Measurements from ENCODE around the gene TBC1D22A. TPM values are rescaled to one million over a fixed set of nuclear protein-coding genes. Genes with fewer than 3 reads are reported as not detected.

TBC1D22A gene
- total RNA-seq, 4 donors from 2014 or later: 42.6 to 70.4 (median 55.1) TPM

DNA sequence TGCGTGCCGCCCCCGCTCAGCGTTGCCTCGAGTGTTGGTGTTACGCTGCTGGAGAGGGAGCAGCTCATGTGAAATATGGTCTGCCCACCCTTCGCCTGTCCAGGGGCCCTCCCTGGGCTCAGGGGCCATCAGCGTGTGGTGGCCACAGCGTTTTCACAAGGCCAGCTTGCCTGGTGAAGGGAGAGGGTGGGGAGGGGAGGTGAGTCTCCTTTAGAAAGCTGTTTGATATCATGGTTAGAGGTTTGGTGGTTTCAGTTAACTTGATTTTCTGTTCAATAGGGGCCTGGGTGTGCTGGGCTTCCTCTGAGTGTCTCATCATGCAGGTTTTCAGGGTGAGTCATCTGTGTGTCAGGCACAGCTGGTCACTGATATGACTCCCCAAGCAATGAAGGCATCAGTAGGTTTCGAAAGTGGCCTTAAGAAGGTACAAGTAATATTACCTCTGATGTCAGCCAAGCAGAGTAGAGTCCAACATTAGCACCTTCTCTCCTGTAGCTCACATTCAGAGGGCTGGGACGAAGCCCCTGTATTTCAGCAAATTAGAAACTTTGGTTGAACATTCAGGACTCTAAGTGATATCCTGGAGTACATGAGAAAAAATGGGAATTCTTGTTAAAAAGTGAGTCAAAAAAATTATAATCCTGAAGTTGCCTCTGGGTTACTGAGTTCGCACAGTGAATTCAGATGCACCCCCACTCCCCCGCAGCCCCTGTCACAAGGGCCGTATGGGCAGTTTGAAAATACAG, 172.5 kb downstream of the TBC1D22A start:
- Histone ChIP-seq H3K27me3 (no peaks in the 10 kb centered on the region), H3K36me3 (peaks cover 0 to 4% (median 0%) of the 10 kb centered on the region in 3 donors), H3K27ac (peak overlapping the region in 3 of 4 donors; percentile 82 to 96 (median 86)), H3K4me3 (no peak overlapping the region), H3K9me3 (no peaks in the 10 kb centered on the region), H3K4me1 (peaks cover 0 to 25% (median 2%) of the 10 kb centered on the region in 4 donors)
- TF ChIP-seq CTCF (IDR thresholded peaks at IDR 0.05) (no peak), POLR2A (IDR thresholded peaks at IDR 0.05) (peak in 1 of 2 donors; percentile 45)
- DNase-seq: peak in 2 of 3 donors; percentile 54 to 83

DNA sequence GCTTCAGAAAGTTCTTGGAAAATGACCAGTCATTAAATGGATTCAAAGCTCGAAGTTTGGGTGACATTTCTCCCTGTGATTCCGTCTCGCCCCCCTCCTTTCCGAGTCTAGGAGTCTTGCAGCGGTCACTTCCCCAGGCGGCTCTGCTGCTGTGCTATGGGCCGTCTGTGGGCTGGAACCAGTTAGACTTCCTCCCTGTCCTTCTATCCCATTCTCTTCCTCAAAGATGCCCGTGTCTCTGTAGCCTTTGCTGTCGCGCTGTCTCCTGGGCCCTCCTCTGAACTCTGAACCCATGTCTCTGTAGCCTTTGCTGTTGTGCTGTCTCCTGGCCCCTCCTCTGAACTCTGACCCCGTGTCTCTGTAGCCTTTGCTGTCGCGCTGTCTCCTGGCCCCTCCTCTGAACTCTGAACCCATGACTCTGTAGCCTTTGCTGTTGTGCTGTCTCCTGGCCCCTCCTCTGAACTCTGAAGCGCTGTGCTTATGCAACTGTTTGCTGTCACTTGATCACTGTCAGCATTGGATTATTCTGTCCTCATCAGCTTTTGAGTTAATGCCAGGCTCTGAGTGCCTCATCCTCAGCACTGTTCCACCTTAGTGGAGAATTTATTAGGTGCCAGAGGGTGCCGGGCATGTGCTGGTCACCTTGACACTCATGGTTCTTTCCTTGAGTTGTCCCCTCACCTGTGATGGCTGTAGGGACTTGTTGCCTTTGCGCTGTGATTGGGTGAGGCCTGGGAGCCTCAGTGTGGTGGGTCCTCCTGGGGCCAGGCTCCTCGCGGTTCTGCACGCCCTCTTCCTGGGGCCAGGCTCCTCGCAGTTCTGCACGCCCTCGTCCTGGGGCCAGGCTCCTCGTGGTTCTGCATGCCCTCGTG, 173.3 kb downstream of the TBC1D22A start:
- Histone ChIP-seq H3K9me3 (no peaks in the 10 kb centered on the region), H3K4me1 (peaks cover 0 to 25% (median 2%) of the 10 kb centered on the region in 4 donors), H3K27ac (peak overlapping the region in 3 of 4 donors; percentile 82 to 96 (median 86)), H3K36me3 (peaks cover 0 to 6% (median 0%) of the 10 kb centered on the region in 3 donors), H3K4me3 (no peak overlapping the region), H3K27me3 (no peaks in the 10 kb centered on the region)
- TF ChIP-seq POLR2A (IDR thresholded peaks at IDR 0.05) (peak; percentile 8 to 29), CTCF (IDR thresholded peaks at IDR 0.05) (peak in 1 of 6 experiments; percentile 2)
- peak in 2 of 3 donors; percentile 88 to 90 for DNase-seq

- no peak for TF ChIP-seq CTCF (IDR thresholded peaks at IDR 0.05)
- TF ChIP-seq POLR2A (IDR thresholded peaks at IDR 0.05): no peak
- Histone ChIP-seq H3K4me3 (no peak overlapping the region), H3K27ac (peak overlapping the region in 3 of 4 donors; percentile 75 to 96 (median 86)), H3K27me3 (no peaks in the 10 kb centered on the region), H3K9me3 (no peaks in the 10 kb centered on the region), H3K4me1 (peaks cover 0 to 25% (median 2%) of the 10 kb centered on the region in 4 donors), H3K36me3 (peaks cover 0 to 6% (median 0%) of the 10 kb centered on the region in 3 donors)
- DNase-seq: no peak
Observed at GRCh38 chr22:46936378-46936903, 174.0 kb downstream of the TBC1D22A start.

DNA sequence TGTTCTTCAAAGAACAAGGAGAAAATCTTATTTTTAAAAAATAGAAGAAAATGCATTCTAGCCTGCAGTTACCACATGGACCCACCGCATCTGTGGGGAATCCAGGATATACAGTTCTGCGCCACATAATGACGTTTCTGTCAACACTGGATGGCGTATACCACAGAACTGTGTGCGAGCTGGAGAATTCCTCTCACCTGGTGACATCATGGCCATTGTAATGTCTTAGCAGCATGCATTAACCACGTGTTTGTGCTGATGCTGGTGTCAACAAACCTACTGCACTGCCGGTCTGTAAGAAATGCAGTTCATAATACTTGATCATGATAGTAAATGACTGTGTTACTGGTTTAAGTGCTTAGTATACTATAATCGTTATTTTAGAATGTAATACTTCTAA, 174.7 kb downstream of the TBC1D22A start:
- H3K9me3 ChIP-seq: no peaks in the 10 kb centered on the region
- H3K4me3 ChIP-seq: no peak overlapping the region
- peaks cover 0 to 25% (median 2%) of the 10 kb centered on the region in 4 donors for H3K4me1 ChIP-seq
- TF ChIP-seq CTCF (IDR thresholded peaks at IDR 0.05): no peak
- TF ChIP-seq POLR2A (IDR thresholded peaks at IDR 0.05): no peak
- peak in 1 of 3 donors; percentile 4 for DNase-seq
- peak overlapping the region in 2 of 4 donors; percentile 86 to 96 for H3K27ac ChIP-seq
- peaks cover 0 to 6% (median 0%) of the 10 kb centered on the region in 3 donors for H3K36me3 ChIP-seq
- no peaks in the 10 kb centered on the region for H3K27me3 ChIP-seq

DNA sequence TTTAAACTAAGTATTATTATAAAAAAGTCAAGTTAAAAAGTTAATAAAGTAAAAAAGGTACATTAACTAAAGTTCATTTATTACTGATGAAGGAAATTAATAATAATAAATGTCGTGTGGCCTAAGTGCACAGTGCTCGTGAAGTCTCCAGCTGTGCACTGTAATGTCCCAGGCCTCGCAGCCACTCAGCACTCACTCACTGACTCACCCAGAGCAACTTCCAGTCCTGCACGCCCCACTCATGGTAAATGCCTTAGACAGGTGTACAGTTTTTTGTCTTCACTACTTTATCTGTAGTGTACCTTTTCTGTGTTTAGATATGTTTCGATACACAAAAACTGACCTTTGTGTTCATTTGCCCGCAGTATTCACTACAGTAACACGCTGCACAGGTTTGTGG, 175.5 kb downstream of the TBC1D22A start:
- Histone ChIP-seq H3K36me3 (peaks cover 0 to 7% (median 0%) of the 10 kb centered on the region in 3 donors), H3K27me3 (no peaks in the 10 kb centered on the region), H3K27ac (peak overlapping the region in 1 of 4 donors; percentile 86), H3K4me1 (peaks cover 0 to 25% (median 2%) of the 10 kb centered on the region in 4 donors), H3K4me3 (no peak overlapping the region), H3K9me3 (no peaks in the 10 kb centered on the region)
- peak in 1 of 3 donors; percentile 8 for DNase-seq
- no peak for TF ChIP-seq POLR2A (IDR thresholded peaks at IDR 0.05)
- TF ChIP-seq CTCF (IDR thresholded peaks at IDR 0.05): no peak

Data from Peyer's patch (tissue), 4 donors.